Measurements from ENCODE around the gene RENBP. TPM values are rescaled to one million over a fixed set of nuclear protein-coding genes. Genes with fewer than 3 reads are reported as not detected.

RENBP gene
- total RNA-seq, 1 donor from 2014 or later: 7.2 TPM

GRCh38 chrX:153989973-153990655 lies 45.7 kb upstream of the RENBP start:
- Mint-ChIP-seq H3K27ac (no peak overlapping the region), H3K27me3 (ENCODE audit: low read depth) (no peaks in the 10 kb centered on the region), H3K9me3 (peaks cover 3% of the 10 kb centered on the region), H3K36me3 (no peaks in the 10 kb centered on the region), H3K4me1 (no peaks in the 10 kb centered on the region), H3K4me3 (no peak overlapping the region)
- TF ChIP-seq, protein P1, sequence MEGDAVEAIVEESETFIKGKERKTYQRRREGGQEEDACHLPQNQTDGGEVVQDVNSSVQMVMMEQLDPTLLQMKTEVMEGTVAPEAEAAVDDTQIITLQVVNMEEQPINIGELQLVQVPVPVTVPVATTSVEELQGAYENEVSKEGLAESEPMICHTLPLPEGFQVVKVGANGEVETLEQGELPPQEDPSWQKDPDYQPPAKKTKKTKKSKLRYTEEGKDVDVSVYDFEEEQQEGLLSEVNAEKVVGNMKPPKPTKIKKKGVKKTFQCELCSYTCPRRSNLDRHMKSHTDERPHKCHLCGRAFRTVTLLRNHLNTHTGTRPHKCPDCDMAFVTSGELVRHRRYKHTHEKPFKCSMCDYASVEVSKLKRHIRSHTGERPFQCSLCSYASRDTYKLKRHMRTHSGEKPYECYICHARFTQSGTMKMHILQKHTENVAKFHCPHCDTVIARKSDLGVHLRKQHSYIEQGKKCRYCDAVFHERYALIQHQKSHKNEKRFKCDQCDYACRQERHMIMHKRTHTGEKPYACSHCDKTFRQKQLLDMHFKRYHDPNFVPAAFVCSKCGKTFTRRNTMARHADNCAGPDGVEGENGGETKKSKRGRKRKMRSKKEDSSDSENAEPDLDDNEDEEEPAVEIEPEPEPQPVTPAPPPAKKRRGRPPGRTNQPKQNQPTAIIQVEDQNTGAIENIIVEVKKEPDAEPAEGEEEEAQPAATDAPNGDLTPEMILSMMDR (IDR thresholded peaks at IDR 0.05; ENCODE audit: unreplicated experiment): no peak
- DNase-seq (ENCODE audit: low spot score in 2 of 2, unreplicated experiment in 2 of 2): no peak

DNA sequence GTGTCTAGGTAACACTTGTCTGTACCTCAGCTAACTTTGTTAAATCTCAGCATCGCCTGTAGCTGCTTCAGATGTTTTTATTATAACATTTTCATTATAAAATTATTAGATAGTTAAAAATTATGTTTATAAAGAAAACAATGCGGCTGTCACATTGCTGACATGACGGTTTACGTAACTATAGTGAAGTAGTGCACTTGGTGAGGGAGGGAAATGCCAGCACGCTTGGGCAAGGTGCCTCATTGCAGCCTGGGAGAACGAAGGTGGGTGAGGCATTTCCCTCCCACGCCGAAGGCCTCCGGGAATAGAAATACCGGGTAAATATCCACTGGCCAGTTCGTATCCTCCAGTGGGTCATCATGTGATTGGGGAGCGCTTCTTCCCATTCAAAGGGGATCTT lies 44.0 kb upstream of the RENBP start:
- no peak overlapping the region for H3K4me3 Mint-ChIP-seq
- H3K4me1 Mint-ChIP-seq: no peaks in the 10 kb centered on the region
- no peaks in the 10 kb centered on the region for H3K36me3 Mint-ChIP-seq
- H3K27ac Mint-ChIP-seq: no peak overlapping the region
- peaks cover 3% of the 10 kb centered on the region for H3K9me3 Mint-ChIP-seq
- no peaks in the 10 kb centered on the region for H3K27me3 Mint-ChIP-seq (ENCODE audit: low read depth)
- TF ChIP-seq, protein P1 (IDR thresholded peaks at IDR 0.05; ENCODE audit: unreplicated experiment): no peak
- DNase-seq (ENCODE audit: low spot score in 2 of 2, unreplicated experiment in 2 of 2): no peak

DNA sequence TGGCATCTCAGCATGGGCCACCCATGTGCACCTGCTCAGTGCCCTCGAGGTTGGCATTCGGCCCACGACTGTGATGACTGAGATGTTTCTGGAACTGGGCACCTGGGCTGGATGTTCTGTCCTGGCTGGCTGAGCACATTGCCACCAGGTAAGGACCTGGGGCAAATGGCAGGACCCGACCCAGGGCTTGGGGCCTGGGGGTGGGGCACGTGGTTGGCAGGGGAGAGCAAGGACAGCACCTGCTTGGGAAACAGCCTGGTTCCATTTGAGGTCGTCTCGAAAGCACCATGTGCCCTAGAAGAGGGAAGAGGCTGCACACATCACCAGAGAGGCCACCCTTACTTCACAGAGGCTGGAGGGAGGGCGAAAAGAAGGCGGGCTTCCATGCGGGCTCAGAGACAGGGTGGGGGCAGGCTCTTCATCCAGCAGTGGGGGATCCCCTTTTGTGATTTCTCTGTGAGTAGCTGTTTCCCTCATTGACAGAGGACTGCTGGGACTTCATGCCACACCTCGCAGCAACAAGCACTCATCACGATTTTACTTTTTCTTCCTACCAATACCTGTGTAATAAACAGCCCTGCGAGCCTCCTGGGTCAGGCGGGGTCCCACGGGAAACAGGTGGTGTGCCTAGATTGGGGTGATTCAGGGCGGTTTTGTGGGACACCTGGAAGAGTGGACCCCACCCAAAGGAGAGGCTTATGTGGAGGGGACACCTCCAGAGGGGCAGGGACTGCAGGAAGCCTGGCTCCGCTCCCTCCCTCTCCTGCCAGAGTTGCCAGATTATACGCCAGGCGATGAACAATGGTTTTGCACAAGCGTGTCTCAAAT lies 40.1 kb upstream of the RENBP start:
- Mint-ChIP-seq H3K27me3 (ENCODE audit: low read depth) (no peaks in the 10 kb centered on the region), H3K27ac (no peak overlapping the region), H3K4me1 (no peaks in the 10 kb centered on the region), H3K4me3 (no peak overlapping the region), H3K9me3 (no peaks in the 10 kb centered on the region), H3K36me3 (peaks cover 14% of the 10 kb centered on the region)
- TF ChIP-seq, protein P1 (IDR thresholded peaks at IDR 0.05; ENCODE audit: unreplicated experiment): no peak
- no peak for DNase-seq (ENCODE audit: low spot score in 2 of 2, unreplicated experiment in 2 of 2)

- H3K4me1 Mint-ChIP-seq: no peaks in the 10 kb centered on the region
- TF ChIP-seq, protein P1 (IDR thresholded peaks at IDR 0.05; ENCODE audit: unreplicated experiment): no peak
- H3K27me3 Mint-ChIP-seq (ENCODE audit: low read depth): no peaks in the 10 kb centered on the region
- H3K9me3 Mint-ChIP-seq: no peaks in the 10 kb centered on the region
- H3K27ac Mint-ChIP-seq: no peak overlapping the region
- H3K4me3 Mint-ChIP-seq: no peak overlapping the region
- H3K36me3 Mint-ChIP-seq: peaks cover 14% of the 10 kb centered on the region
- DNase-seq (ENCODE audit: low spot score in 2 of 2, unreplicated experiment in 2 of 2): no peak
Observed at GRCh38 chrX:153983321-153983801, 38.9 kb upstream of the RENBP start.

DNA sequence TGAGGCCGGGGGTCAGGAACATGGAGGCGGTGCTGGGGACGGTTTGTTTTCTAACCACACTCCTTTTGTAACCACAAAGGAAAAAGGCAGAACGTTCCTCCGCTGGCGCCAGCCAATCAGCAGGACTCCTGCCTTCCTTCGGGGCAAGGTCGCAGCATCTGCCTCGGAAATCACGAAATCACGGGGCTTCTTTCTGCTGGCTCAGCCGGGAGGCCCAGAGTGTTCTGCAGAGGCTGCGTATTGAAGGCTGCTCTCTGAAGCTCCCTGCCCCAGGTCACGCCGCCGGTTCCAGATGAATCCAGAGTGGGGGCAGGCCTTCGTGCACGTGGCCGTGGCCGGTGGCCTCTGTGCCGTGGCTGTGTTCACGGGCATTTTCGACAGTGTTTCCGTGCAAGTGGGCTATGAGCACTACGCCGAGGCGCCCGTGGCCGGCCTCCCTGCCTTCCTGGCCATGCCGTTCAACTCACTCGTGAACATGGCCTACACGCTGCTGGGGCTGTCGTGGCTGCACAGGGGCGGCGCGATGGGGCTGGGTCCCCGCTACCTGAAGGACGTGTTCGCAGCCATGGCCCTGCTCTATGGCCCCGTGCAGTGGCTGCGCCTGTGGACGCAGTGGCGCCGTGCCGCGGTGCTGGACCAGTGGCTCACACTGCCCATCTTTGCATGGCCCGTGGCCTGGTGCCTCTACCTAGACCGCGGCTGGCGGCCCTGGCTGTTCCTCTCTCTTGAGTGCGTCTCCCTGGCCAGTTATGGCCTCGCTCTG lies 37.5 kb upstream of the RENBP start:
- DNase-seq (ENCODE audit: low spot score in 2 of 2, unreplicated experiment in 2 of 2): no peak
- peaks cover 14% of the 10 kb centered on the region for H3K36me3 Mint-ChIP-seq
- H3K9me3 Mint-ChIP-seq: no peaks in the 10 kb centered on the region
- TF ChIP-seq, protein P1 (IDR thresholded peaks at IDR 0.05; ENCODE audit: unreplicated experiment): no peak
- no peak overlapping the region for H3K27ac Mint-ChIP-seq
- no peaks in the 10 kb centered on the region for H3K27me3 Mint-ChIP-seq (ENCODE audit: low read depth)
- no peaks in the 10 kb centered on the region for H3K4me1 Mint-ChIP-seq
- no peak overlapping the region for H3K4me3 Mint-ChIP-seq
